WTC11 (cell line): ENCODE measurements around the gene DENR.

ENCODE experiments used
- SMAD3 ChIP-seq: sonication (generic); formaldehyde crosslinking; IDR thresholded peaks from 2 replicates; pipeline ENCODE4 v1.8.0; 2022; ENCODE audit warnings: missing genetic modification reagents, mild to moderate bottlenecking, borderline replicate concordance
- ZNF121 ChIP-seq: sonication (generic); formaldehyde crosslinking; IDR thresholded peaks from 2 replicates; pipeline ENCODE4 v1.8.0; 2023; ENCODE audit warnings: missing genetic modification reagents
- TF ChIP-seq, protein P1 (sequence below): fragments of 200-600 bp; IDR thresholded peaks from 2 replicates; pipeline ENCODE4 v1.8.0; 2022; ENCODE audit warnings: antibody characterized with exemption

- TF ChIP-seq ZNF121 (CRISPR knock-in tag): no peak
- TF ChIP-seq, protein P1, sequence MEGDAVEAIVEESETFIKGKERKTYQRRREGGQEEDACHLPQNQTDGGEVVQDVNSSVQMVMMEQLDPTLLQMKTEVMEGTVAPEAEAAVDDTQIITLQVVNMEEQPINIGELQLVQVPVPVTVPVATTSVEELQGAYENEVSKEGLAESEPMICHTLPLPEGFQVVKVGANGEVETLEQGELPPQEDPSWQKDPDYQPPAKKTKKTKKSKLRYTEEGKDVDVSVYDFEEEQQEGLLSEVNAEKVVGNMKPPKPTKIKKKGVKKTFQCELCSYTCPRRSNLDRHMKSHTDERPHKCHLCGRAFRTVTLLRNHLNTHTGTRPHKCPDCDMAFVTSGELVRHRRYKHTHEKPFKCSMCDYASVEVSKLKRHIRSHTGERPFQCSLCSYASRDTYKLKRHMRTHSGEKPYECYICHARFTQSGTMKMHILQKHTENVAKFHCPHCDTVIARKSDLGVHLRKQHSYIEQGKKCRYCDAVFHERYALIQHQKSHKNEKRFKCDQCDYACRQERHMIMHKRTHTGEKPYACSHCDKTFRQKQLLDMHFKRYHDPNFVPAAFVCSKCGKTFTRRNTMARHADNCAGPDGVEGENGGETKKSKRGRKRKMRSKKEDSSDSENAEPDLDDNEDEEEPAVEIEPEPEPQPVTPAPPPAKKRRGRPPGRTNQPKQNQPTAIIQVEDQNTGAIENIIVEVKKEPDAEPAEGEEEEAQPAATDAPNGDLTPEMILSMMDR: no peak
- TF ChIP-seq SMAD3 (CRISPR knock-in tag): no peak
These were observed 32.9 kb downstream of the DENR start for GRCh38 chr12:122785503-122785902.
